Ishikawa (cell line): ENCODE measurements around the gene AP3B1.

Experiments
- CEBPB ChIP-seq: IDR thresholded peaks from 2 replicates; pipeline ENCODE4 v1.6.1; 2012
- EGR1 ChIP-seq: IDR thresholded peaks from 2 replicates; pipeline ENCODE4 v1.6.1; 2012
- EP300 ChIP-seq: IDR thresholded peaks from 2 replicates; pipeline ENCODE4 v1.6.1; 2012; ENCODE audit warnings: borderline replicate concordance
- FOXM1 ChIP-seq: IDR thresholded peaks from 2 replicates; pipeline ENCODE4 v1.6.1; 2012; ENCODE audit warnings: low read depth, borderline replicate concordance
- MAX ChIP-seq: IDR thresholded peaks from 2 replicates; pipeline ENCODE4 v1.6.1; 2012
- NFIC ChIP-seq: IDR thresholded peaks from 2 replicates; pipeline ENCODE4 v1.6.1; 2012
- RAD21 ChIP-seq: IDR thresholded peaks from 2 replicates; pipeline ENCODE4 v1.6.1; 2012; ENCODE audit warnings: low read depth
- REST ChIP-seq: IDR thresholded peaks from 2 replicates; pipeline ENCODE4 v1.6.1; 2012; ENCODE audit warnings: low read depth, mild to moderate bottlenecking
- TAF1 ChIP-seq: IDR thresholded peaks from 2 replicates; pipeline ENCODE4 v1.6.1; 2012; ENCODE audit warnings: low read depth, mild to moderate bottlenecking
- TCF12 ChIP-seq: IDR thresholded peaks from 2 replicates; pipeline ENCODE4 v1.6.1; 2012; ENCODE audit warnings: low read depth
- TEAD4 ChIP-seq: IDR thresholded peaks from 2 replicates; pipeline ENCODE4 v1.6.1; 2012
- USF1 ChIP-seq: IDR thresholded peaks from 2 replicates; pipeline ENCODE4 v1.6.1; 2012
- YY1 ChIP-seq: IDR thresholded peaks from 2 replicates; pipeline ENCODE4 v1.6.1; 2012; ENCODE audit warnings: low read depth
- ZBTB7A ChIP-seq: IDR thresholded peaks from 2 replicates; pipeline ENCODE4 v1.6.1; 2012; ENCODE audit warnings: low read depth

DNA sequence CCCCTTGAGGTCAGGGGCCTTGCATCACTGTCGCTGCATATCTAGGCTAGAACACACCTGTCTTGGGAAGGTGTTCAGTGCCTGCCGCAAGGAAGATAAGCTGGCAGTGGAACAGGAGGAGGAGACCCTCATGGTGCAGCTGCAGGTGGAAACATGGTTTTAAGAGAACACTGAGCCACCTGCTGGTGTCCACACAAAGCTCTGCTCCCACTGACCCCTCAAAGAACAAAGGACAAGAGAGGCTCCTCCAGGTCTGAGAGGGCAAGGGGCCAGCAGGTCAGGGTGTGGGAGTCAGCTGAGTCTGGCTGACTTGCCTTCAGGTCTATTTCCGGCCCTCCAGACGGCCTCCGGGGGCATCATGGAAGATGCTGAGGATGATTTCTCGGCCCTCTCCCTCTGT, 308.2 kb downstream of the AP3B1 start:
- TF ChIP-seq ZBTB7A (no peak), TEAD4 (no peak), EP300 (no peak), NFIC (no peak), FOXM1 (no peak), MAX (no peak), REST (no peak), TAF1 (no peak), USF1 (no peak), YY1 (no peak), EGR1 (no peak), RAD21 (no peak), CEBPB (no peak), TCF12 (no peak)
